ENCODE measurements around the gene PGC.

The PGC gene

DNA sequence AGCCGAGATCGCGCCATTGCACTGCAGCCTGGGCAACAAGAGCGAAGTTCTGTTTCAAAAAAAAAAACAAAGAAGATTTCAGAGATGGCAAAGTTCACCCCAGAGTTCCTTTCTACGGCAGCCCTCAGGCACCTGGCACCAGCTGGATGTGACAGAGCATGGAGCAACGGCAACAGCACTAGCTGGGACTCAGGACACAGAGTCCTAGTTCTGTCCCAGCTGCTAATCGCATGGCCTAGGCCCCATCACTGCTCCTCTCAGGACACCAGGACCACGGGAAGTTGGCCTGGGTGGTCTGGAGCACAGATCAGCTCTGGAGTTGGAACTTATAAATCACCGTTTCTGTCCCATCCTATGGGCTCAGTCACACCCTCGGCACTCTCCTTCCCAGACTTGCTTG, 1.1 kb downstream of the PGC start:
- no peak for DNase-seq (ENCODE audit: low read depth in 3 of 3)

DNA sequence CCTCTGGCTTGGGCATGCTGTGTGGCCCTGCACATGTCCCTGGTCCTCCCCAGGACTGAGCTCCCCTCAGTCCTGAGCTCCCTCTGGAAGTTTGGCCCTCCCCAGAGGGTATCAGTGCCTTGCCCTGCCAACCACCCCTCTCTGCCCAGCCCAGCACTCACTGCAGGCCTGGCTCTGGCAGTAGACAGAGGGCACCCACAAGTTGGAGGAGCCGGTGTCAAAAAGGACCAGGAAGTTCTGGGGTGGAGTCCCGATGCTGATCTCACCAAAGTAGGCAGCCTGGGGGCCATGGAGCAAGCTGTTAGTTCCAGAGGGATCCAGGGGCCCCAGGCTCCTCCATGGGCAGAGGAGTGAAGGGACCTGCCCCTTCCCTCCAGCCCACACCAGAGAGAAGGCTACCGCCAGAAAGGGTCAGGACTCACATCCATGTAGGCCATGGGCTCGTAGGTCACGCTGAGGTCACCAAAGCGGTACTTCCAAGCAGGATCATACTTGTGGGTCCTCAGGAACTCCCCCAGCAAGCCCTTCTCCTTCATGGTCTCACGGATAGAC, 2.9 kb downstream of the PGC start:
- no peak for DNase-seq (ENCODE audit: low read depth in 3 of 3)

DNA sequence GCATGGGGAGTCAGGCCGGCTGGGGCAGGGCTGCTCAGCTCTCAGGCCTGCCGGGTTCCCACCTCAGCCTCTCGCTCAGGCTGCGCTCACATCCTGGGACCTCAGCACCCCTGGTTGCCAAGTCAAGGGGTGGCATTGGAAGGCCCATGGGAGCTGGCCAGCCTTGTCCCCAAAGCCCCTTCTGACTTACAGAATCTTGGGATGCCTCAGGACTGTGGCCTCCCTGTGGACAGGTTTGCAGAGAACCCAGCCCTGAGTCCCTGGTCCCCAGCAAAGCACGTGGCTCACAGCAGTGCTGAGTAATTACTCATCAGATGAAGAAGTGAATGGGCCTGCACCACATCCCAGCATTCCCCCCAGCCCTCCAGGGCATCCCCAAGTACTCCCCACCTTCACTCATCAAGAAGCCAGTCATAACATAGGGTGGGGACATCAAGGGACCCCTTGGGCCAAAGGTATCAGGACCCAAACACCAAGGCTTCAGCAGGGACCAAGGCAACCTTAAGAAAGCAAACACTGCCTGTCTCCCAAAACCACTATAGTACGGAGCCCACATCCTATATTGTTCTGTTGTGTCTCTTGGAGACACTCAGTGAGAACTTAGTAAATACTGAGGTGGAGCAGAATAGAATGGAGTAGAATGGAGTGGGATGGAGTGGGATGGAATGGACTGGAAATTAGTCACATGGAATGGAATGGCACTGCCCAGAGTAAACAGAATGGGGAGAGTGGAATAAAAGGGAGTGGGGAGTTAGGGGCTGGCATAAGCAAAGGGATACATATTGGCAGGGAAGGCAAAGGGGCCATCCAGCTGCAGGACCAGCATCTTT, 3.6 kb downstream of the PGC start:
- no peak for DNase-seq (ENCODE audit: low read depth in 3 of 3)

DNA sequence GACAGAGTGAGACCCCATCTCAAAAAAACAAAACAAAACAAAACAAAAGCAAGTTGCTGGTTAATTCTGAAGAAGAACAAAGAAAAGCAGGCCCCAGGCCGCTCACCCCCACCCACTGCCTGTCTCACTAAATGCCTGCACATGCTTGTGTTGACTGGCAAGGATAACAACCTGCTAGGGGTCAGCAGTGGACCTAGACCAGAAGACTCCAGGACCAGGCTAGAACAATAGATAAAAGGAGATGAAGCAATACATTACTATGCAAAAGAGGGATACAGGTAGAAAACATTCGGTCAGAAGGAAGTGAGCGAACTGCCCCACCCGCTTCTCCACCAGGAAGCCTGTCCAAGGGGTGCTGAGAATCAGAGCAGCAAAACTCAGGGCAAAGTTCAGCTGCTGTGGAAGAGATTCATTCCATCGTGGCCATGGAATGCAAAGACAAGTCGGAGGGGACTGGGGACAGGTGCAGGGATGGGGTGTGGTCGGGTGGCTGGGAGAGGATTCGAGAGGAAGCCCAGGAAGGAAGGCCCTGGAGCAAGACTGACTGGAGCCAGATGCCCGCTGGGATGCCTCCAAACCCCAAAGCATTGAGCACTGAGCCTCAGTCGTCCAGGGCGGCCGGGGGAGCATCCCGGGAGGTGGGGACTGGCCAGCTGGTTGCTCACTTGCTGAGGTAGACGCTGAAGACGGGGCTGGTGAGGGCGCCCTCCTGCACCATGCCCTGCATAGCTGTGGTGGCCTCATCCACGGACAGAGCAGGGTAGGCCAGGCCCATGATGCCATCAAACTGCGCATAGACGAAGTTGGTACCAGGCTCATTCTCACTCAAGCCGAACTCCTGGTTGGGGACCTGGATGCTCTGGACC, 5.3 kb downstream of the PGC start:
- DNase-seq (ENCODE audit: low read depth in 3 of 3): no peak

DNA sequence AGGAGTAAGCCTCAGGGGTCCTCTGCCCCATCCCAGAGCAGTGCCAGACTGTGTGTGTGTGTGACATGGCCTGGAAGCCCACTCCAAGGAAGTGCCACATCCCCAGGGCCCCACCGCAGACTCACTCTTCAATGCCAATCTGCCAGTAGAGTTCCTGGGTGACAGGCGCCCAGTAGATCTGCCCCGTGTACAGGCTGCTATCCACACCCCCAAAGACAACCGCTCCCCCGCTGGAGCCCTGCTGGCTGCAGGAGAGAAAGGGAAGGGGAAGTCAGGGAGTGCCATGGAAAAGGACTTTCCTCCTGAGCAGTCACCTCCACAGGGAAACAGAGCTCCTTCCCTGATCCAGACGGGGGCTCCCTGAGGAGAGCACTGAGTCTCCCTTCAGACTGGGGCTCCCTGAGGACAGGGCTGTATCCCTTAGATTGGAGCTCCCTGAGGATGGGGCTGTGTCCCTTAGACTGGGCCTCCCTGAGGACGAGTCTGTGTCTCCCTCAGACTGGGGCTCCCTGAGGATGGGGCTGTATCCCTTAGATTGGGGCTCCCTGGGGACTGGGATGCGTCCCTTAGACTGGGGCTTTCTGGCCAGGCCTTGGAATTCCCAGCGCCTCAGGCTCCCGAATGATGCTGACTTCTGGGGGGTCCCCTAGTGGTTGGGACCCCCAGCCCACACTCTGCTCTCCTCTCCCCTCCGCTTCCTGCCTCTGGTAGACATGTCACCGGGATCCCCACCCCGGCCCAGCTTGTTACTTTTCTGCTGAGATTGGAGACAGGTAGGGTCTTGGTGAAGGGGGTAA, 6.6 kb downstream of the PGC start:
- no peak for DNase-seq (ENCODE audit: low read depth in 3 of 3)

DNA sequence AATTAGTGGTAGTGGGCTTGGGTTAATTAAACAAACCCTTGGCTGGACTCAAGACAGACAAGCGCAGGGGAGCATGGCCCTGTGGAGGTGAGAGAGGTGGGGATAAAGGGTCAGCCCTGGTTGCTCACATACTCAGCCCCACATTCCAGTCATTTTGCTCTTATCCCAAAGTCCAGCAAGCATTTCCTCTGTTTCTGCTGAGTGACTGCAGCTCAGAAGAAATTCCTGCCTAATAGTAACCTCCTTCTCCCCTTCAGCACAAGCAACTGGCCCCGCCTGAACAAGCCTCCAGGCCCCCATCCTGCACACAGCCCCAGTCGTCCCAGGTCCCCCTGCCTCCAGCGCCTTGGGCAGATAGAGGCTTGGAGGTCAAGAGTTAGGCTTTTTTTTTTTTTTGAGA, 8.2 kb downstream of the PGC start:
- DNase-seq (ENCODE audit: low read depth in 3 of 3): no peak

DNA sequence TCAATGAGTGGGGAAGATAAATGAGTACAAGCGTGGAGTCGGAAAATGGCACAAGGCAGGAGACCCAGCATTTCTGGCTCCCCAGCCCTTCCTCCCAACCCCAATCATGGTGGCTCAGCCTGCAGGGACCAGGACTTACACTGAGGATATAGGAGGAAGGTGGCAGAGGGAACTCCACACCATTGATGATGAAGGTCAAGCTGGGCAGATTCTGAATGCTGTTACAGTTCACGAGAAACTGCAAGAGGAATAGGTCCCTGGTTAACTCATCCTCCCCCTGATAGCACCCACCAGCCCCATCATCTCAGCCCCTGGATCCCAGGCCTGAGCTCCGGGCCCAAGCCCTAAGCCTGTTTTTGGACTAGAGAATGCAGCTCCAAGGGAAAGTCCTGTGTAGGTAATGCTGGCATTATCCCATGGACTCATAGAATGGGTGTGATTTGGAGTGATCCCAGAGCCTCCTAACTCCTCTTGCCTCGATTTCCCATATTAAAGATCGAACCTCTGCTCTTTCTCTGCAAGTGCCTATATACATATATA, 9.5 kb downstream of the PGC start:
- DNase-seq (ENCODE audit: low read depth in 3 of 3): no peak

DNA sequence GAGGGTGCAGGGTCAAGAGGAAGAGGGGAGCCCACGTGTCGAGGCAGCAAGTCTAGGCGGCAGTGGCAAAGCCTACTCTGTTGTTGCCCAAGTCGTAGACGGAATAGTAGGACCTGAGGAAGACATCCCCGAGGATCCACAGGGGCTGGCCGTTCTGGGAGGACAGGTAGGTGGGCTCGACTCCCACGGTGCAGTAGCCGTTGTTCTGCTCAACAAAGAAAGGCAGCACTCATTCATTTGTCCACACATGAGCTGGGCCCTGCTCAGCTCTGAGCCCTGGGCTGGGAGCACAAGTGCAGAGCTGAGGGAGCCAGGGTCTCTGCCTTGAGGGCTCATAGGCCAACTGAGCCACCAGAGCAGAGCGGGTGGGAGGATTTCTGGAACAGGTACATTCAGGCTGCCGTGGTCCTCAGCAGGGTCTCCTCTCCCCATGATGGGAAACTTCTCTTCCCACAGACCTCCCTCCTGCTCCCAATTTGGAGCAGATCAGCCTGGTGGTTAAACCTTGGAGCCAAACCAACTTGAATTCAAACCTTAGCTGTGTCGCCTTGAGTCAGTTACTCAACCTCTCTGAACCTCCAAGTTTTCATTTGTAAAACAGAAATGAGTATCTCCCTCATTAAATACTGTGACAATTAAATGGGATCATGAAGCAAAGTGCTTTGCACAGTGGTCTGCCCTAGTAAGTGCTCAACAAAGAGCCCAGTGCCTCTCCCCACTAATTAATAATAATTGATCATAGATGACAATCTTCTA, 10.2 kb downstream of the PGC start:
- DNase-seq (ENCODE audit: low read depth in 3 of 3): no peak

DNA sequence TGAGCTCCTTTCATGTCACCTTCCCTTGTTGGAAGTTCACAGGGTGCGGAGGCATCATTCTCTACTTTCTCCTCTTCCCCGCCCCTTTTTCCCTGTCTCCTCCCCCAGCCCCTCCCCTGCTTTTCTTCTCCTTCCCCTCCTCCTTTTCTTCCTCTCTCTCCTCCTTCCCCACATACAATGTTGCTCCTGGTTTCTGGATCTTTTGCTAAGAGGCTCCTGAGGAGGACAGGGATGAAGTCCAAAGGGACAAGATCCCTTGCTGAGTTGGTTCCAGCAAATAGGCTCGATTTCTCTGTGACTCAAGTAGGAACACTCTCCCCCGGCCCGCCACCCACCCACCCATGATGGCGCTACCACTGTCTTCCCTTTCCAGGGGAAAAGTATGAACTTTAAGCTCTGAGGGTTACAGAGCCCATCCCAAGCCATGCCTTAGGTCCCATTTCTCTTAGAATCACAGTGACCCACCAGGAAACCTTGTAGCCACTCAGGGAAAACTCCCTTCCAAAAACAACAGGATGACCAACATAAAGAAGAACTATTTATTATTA, 10.9 kb downstream of the PGC start:
- DNase-seq (ENCODE audit: low read depth in 3 of 3): no peak

DNA sequence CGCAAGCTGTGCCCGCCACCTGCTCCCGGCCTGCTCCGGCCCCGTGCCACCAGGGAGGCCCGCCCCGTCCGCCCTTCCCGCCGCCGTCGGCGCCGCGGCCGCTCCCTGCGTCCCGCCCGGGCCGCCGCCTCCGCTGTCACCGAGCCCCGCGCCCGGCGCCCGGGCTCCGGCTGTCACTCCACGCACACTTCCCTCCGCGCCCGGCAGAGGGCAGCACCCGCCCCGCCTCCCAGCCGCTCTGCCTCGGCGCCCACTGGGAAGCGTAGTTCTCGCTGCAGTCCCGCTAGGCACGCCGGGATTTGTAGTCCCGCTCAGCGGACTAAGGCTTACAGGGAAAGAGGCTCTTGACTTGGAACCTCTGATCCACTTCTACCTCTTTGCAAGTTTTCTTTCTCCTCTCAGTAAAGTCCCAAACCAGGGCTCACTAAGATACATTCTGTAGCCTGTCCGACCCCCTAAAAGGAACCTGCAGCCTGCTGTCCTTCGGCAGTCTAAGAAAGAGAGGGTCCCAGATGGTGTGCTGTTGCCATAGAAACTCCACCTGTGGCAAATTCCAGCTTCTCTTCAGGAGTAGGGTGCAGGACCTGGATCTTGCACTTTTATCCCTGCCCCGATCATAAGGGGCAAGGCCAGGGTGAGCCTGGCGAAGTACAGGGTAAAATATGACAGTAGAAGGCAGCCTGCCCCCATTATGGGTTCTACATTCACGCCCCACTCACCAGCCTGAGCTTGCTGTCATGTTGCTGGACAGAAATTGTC, 11.6 kb downstream of the PGC start, which contains the start of gene TFEB:
Gene TFEB, minus strand, starts transcription at position 182 of the 759 bp plus-strand sequence. CDS start 44,395 bp downstream, outside the sequence.
- DNase-seq (ENCODE audit: low read depth in 3 of 3): peak; percentile 91 to 93 (median 92)

DNA sequence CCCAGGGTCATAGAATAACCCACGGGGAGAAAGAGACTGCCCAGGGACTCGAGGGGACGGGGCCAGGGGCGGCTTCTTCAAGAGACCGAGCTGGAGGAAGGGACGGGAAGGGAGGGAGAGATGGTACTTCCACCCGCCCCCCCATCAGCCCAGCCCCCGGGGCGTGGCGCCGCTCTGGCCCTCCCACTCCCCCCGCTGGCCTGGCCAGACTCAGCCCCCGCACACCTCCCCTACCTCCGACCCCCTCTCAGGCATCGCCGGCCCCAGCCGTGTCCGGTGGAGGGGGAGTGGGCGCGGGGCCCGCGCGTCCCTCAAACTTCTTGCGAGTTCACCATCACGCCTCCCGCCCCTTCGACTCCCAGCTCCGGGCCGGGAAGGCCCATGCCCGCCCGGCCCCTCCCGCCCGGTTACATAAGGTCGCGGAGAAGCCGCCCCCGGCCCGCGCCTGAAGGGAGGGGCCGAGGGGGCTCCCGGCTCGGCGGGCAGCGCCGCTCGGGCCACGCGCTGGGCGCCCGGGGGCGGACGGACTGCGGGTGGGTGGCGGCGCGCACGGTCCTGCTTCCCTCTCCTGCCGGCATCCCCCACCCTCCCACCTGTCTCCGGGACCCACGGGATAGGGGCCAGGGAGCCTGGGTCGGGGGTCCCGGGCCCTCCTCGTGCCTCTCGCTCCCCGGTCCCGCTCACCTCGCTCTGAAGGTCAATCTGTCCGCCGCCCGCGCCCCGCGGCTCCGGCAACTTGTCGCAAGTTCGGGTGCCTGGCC, 12.4 kb downstream of the PGC start:
- peak; percentile 37 to 66 (median 38) for DNase-seq (ENCODE audit: low read depth in 3 of 3)

DNA sequence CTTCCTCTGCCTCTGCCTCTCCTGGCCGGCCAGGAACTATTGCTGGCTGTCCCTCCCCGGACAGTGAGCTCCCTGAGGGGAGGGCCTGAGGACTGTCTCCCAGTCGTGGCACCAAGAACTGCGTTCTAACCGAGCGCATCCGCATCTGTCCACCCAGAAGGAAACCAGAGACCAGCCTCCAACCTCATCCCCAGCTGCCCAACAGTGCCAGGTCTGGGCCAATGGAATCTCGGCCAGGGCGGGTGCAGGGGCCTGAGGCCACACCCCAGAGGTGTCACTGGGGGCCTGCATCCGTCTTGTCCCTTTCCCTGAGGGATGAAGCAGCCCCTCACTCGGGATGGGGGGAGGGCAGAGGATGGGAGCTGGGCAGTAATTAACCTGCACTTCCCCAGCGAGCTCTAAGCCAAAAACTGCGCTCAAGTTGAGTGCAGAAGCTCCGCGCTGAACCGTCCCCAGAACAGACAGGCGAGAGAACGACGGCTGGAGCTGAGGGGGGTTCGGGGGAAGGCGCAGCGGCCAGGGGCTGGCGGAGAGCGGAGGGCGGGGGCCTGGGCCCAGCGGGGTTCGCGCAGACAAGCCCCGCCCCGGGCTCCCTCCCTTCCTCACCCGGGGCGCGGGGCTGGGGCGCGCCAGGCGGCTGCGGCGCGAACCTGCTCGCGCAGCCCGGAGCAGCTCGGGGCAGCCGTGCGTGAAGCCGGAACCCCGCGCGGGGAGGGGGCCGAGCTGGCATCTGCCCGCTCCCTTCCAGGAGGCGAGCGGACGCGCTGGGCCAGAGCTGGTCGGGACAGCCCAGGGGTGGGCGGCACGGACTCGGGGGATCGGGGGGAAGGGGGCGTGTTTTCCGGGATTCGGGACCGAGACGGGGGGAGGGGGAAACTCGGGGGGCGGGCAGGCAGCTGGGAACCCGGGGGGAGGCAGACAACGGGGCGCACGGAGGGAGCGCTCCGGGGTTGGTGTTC, 13.2 kb downstream of the PGC start:
- DNase-seq (ENCODE audit: low read depth in 3 of 3): peak in 2 of 3 experiments; percentile 37 to 51

DNA sequence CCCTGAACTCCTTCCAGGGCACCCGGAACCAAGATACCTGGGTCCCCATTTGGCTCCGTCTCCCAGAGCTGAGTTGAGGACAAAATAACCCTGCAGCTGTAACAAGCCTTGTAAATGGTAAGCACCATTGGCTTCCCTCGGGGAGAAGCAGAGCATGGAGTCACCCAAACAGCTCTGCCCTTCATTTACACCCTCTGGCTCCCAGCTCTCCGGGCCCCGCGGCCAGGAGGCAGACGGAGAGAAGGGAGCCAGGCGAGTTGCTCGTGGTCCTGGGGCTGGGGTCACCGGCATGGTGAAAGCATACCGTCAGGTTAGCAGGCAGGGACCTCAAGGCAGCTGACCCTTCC, 13.9 kb downstream of the PGC start:
- DNase-seq (ENCODE audit: low read depth in 3 of 3): no peak

DNA sequence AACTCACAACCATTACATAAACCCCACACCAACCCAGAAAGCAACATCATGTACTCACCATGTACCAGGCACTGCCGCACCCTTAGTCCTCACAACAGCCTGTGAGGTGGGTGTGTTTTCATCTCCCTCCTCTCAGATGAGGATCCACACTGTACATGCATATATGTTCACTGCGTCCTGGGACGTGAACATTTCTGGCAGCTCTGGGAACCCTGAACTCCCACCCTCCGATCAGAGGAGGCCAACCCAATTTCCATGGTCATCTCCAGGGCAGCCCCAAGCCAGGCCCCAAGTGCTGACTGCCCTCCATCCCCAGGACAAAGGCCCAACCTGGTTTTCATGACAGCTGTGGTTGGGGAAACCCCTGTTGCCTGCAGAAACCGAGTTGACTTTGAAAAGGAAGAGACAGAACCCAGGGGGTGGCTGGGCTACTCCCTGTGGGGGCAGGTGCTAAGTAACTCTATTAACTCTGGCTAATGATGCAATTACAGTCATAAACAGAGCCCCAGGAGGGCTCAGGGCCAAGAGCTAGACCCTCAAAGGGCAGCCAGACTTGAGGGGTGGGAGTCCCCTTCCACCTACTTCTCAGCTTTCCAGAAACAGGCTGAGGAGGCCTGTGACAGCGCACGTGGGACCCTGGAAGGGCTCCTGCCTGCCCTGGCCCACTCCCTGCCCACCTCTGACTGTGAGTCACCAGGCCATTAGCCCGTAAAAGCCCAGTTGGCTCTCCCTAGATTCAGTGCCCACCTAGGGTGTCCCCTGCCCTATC, 14.4 kb downstream of the PGC start:
- DNase-seq (ENCODE audit: low read depth in 3 of 3): peak; percentile 26 to 42 (median 37)

DNA sequence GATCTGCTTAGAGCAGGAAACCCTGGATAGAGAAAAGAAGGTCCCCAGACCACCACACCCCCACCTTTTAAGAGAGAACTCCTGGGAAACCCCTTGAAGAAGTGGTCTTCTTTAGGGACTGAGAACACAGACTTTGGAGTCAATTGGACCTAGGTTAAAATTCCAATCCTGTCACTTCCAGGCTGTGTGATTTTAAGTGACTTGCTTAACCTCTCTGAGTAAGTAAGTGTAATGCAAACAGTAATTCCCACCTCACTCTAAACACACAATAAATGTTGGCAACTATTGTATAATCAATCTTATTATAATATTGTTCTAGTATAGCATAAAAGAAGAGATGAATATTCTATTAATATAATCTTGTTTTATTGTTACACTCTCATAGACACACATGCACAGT, 15.0 kb downstream of the PGC start:
- DNase-seq (ENCODE audit: low read depth in 3 of 3): no peak

DNA sequence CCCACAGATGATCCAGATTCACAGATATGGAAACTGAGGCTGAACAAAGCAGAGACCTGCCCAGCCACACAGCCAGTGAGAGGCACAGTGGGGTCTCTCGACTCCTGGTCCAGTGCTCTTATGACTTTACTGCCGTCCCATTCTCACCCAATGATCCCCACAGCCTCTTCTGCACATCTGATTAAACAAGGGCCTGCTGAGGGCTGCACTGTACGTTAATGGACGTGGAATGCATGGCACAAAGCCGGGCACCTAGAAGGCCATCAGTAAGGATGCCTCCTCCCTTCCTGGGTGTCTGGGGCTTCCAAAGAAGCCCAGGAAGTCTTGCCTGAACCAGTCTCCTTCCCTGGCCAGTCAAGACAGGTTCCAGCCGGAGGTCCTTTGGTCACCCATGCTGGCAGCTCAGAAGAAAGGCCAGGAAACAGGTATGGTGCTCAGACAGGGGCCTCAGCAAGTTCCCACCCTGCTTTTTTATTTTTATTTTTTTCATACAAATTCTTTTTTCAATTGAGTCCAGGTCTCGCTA, 15.6 kb downstream of the PGC start:
- no peak for DNase-seq (ENCODE audit: low read depth in 3 of 3)
